Liver (tissue), 9 donors: ENCODE measurements around the gene KRT83. TPM values are rescaled to one million over a fixed set of nuclear protein-coding genes. Genes with fewer than 3 reads are reported as not detected.

Experiments
- DNase-seq: peaks from one replicate; pipeline ENCODE4 v3.0.0-alpha.2; 2017; ENCODE audit warnings: low spot score
- H3K27ac ChIP-seq, 2 donors: one replicate each; pipeline ENCODE4 v1.7.0; 2013; ENCODE audit warnings: inconsistent platforms in 2 of 2, low read length in 2 of 2, control low read depth in 1 of 2, low read depth in 1 of 2, mild to moderate bottlenecking in 1 of 2
- H3K27me3 ChIP-seq, 4 donors: one replicate each; pipeline versions ENCODE4 v1.6.1 to v1.7.0; 2013; ENCODE audit warnings: low read length in 3 of 4, inconsistent platforms in 1 of 4, mild to moderate bottlenecking in 1 of 4, moderate library complexity in 1 of 4; ENCODE audit not compliant: control insufficient read depth in 4 of 4, insufficient read depth in 4 of 4
- H3K36me3 ChIP-seq, 4 donors: one replicate each; pipeline versions ENCODE4 v1.6.1 to v1.7.0; 2013; ENCODE audit warnings: low read length in 3 of 4, mild to moderate bottlenecking in 3 of 4, low read depth in 1 of 4, moderate library complexity in 1 of 4; ENCODE audit not compliant: control insufficient read depth in 4 of 4, insufficient read depth in 3 of 4
- H3K4me1 ChIP-seq, 4 donors: one replicate each; pipeline versions ENCODE4 v1.6.1 to v1.7.0; 2013; ENCODE audit warnings: low read length in 3 of 4, mild to moderate bottlenecking in 3 of 4, moderate library complexity in 1 of 4; ENCODE audit not compliant: control insufficient read depth in 4 of 4, insufficient read depth in 4 of 4
- H3K4me3 ChIP-seq, 3 donors: one replicate each; pipeline versions ENCODE4 v1.6.1 to v1.7.0; 2013; ENCODE audit warnings: low read length in 3 of 3, control low read depth in 1 of 3, low read depth in 1 of 3, mild to moderate bottlenecking in 1 of 3
- H3K9ac ChIP-seq, 2 donors: one replicate each; pipeline ENCODE4 v1.7.0; 2013; ENCODE audit warnings: low read length in 2 of 2, mild to moderate bottlenecking in 2 of 2, moderate library complexity in 2 of 2, control low read depth in 1 of 2, low read depth in 1 of 2
- H3K9me3 ChIP-seq, 4 donors: one replicate each; pipeline versions ENCODE4 v1.6.1 to v1.7.0; 2013; ENCODE audit warnings: low read length in 3 of 4; ENCODE audit not compliant: control insufficient read depth in 4 of 4
- EGR1 ChIP-seq, 2 donors: IDR thresholded peaks; 2 replicates each; pipeline ENCODE4 v1.6.1; 2016 to 2018; ENCODE audit warnings: antibody characterized with exemption in 2 of 2, low read depth in 2 of 2
- FOXA1 ChIP-seq: IDR thresholded peaks from 2 replicates; pipeline ENCODE4 v1.6.1; 2016; ENCODE audit warnings: antibody characterized with exemption
- FOXA2 ChIP-seq: IDR thresholded peaks from 2 replicates; pipeline ENCODE4 v1.6.1; 2016; ENCODE audit warnings: antibody characterized with exemption
- GABPA ChIP-seq, 2 donors: IDR thresholded peaks in 1 of 2; conservative IDR thresholded peaks in 1 of 2; 2 replicates each; pipeline ENCODE4 v1.6.1; 2016; ENCODE audit warnings: antibody characterized with exemption in 2 of 2, mild to moderate bottlenecking in 1 of 2, moderate library complexity in 1 of 2
- HNF4G ChIP-seq: IDR thresholded peaks from 2 replicates; pipeline ENCODE4 v1.6.1; 2016; ENCODE audit warnings: antibody characterized with exemption
- JUND ChIP-seq, 2 donors: IDR thresholded peaks; 2 replicates each; pipeline ENCODE4 v1.6.1; 2016; ENCODE audit warnings: antibody characterized with exemption in 2 of 2
- NR2F2 ChIP-seq: IDR thresholded peaks from 2 replicates; pipeline ENCODE4 v1.6.1; 2016; ENCODE audit warnings: antibody characterized with exemption
- RAD21 ChIP-seq, 2 donors: IDR thresholded peaks; 2 replicates each; pipeline ENCODE4 v1.6.1; 2016; ENCODE audit warnings: antibody characterized with exemption in 2 of 2, mild to moderate bottlenecking in 2 of 2
- RXRA ChIP-seq, 2 donors: IDR thresholded peaks; 2 replicates each; pipeline ENCODE4 v1.6.1; 2017 to 2018; ENCODE audit warnings: antibody characterized with exemption in 2 of 2, mild to moderate bottlenecking in 1 of 2
- TAF1 ChIP-seq: conservative IDR thresholded peaks from 2 replicates; pipeline ENCODE4 v1.6.1; 2016; ENCODE audit warnings: antibody characterized with exemption, mild to moderate bottlenecking
- WGBS: extraction: QIAGEN DNeasy Blood & Tissue Kit; methylation state at CpG from one replicate; pipeline ENCODE4 v1.1.7; 2013; 5-methylcytosine and 5-hydroxymethylcytosine counted together
- polyA plus RNA-seq, 2 donors: library from polyadenylated mRNA; stranded (reverse) in 1 of 2; unstranded in 1 of 2; fragments of 200-250 nt in 1 of 2; fragments of >200 nt in 1 of 2; fragmentation: Nextera tagmentation in 1 of 2; extraction: Ambion mirVana in 1 of 2; gene quantifications; one replicate each; pipeline versions ENCODE4 v1.2.1 to v1.2.3, GENCODE V29; 2013 to 2015
- total RNA-seq, 2 donors: library from RNA; depleted of rRNA; stranded (reverse); fragments of >200 nt; gene quantifications; one replicate each; pipeline ENCODE4 v1.2.3, GENCODE V29; 2014
- TF ChIP-seq, protein P1 (sequence below): IDR thresholded peaks from 2 replicates; pipeline ENCODE4 v1.6.1; 2016; ENCODE audit warnings: antibody characterized with exemption
- TF ChIP-seq, protein P2 (sequence below): IDR thresholded peaks from 2 replicates; pipeline ENCODE4 v1.6.1; 2016; ENCODE audit warnings: antibody characterized with exemption, mild to moderate bottlenecking
- TF ChIP-seq, protein P3 (sequence below): IDR thresholded peaks from 2 replicates; pipeline ENCODE4 v1.6.1; 2016; ENCODE audit warnings: antibody characterized with exemption
- TF ChIP-seq, protein P4 (sequence below): IDR thresholded peaks from 2 replicates; pipeline ENCODE4 v1.6.1; 2016; ENCODE audit warnings: antibody characterized with exemption
- donor health status: healthy.
- donor health status: healthy.
- donor health status: healthy.
- donor health status: healthy.
- donor health status: healthy.

The KRT83 gene
- total and polyA plus RNA-seq, 4 donors = not detected

DNA sequence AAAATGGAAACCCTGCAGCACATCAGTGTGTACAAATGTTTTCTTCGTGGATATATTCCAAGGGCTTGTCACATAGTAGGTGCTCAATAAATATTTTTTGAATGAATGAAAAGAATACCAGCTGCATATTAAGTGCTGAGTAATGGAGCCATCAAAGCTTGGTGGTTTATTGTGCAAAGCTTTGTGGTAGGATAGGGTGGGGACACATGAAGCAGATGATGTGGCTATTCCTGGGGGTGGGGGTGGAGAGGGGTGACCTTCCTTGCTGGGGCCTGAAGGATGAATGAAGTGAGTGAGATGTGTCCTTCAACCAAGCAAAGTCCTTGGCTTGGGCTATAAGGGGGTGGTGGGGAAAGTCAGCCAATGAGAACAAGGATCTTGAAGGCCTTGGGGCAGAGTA is 25.5 kb downstream of the KRT83 start:
- Histone ChIP-seq H3K4me1 (no peaks in the 10 kb centered on the region), H3K9ac (no peak overlapping the region), H3K9me3 (no peaks in the 10 kb centered on the region), H3K4me3 (no peak overlapping the region), H3K36me3 (no peaks in the 10 kb centered on the region), H3K27me3 (peaks cover 3 to 10% (median 7%) of the 10 kb centered on the region in 4 donors), H3K27ac (no peak overlapping the region)
- DNase-seq = no peak
- TF ChIP-seq JUND (IDR thresholded peaks at IDR 0.05) (no peak), FOXA2 (no peak), TAF1 (no peak), FOXA1 (no peak), RXRA (IDR thresholded peaks at IDR 0.05) (no peak)
- TF ChIP-seq, protein P1, sequence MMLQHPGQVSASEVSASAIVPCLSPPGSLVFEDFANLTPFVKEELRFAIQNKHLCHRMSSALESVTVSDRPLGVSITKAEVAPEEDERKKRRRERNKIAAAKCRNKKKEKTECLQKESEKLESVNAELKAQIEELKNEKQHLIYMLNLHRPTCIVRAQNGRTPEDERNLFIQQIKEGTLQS = no peak
- TF ChIP-seq, protein P2, sequence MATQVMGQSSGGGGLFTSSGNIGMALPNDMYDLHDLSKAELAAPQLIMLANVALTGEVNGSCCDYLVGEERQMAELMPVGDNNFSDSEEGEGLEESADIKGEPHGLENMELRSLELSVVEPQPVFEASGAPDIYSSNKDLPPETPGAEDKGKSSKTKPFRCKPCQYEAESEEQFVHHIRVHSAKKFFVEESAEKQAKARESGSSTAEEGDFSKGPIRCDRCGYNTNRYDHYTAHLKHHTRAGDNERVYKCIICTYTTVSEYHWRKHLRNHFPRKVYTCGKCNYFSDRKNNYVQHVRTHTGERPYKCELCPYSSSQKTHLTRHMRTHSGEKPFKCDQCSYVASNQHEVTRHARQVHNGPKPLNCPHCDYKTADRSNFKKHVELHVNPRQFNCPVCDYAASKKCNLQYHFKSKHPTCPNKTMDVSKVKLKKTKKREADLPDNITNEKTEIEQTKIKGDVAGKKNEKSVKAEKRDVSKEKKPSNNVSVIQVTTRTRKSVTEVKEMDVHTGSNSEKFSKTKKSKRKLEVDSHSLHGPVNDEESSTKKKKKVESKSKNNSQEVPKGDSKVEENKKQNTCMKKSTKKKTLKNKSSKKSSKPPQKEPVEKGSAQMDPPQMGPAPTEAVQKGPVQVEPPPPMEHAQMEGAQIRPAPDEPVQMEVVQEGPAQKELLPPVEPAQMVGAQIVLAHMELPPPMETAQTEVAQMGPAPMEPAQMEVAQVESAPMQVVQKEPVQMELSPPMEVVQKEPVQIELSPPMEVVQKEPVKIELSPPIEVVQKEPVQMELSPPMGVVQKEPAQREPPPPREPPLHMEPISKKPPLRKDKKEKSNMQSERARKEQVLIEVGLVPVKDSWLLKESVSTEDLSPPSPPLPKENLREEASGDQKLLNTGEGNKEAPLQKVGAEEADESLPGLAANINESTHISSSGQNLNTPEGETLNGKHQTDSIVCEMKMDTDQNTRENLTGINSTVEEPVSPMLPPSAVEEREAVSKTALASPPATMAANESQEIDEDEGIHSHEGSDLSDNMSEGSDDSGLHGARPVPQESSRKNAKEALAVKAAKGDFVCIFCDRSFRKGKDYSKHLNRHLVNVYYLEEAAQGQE = no peak
- WGBS = 69% methylated on average over 1 of the region's 1 CpG

DNA sequence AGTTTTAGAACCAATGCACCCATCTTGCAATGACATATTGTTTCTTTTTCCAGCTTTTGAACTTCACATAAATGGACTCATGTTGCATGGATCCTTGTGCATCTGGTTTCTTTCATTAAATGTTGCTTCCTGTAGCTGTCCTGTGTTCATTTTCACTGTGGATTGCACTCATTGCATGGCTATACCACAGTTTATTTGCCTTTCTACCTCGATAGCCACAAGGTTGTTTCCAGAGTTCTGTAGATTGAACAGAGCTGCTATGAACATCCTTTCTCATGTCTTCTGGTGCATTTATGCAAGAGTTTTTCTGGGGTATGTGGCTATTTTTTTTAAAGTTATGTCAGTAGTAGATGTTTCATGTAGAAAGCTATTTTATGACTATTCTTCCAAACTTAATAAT is 26.4 kb downstream of the KRT83 start:
- Histone ChIP-seq H3K4me3 (no peak overlapping the region), H3K4me1 (no peaks in the 10 kb centered on the region), H3K27me3 (peaks cover 3 to 10% (median 7%) of the 10 kb centered on the region in 4 donors), H3K36me3 (no peaks in the 10 kb centered on the region), H3K9ac (no peak overlapping the region), H3K27ac (no peak overlapping the region), H3K9me3 (no peaks in the 10 kb centered on the region)
- TF ChIP-seq, protein P3, sequence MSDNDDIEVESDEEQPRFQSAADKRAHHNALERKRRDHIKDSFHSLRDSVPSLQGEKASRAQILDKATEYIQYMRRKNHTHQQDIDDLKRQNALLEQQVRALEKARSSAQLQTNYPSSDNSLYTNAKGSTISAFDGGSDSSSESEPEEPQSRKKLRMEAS = no peak
- no peak for TF ChIP-seq HNF4G
- TF ChIP-seq EGR1 (IDR thresholded peaks at IDR 0.05; ENCODE audit: low read depth in 2 of 2) = no peak
- TF ChIP-seq, protein P2 = no peak
- TF ChIP-seq, protein P1 = no peak
- TF ChIP-seq JUND (IDR thresholded peaks at IDR 0.05) = no peak
- TF ChIP-seq FOXA1 = no peak
- TF ChIP-seq RAD21 (IDR thresholded peaks at IDR 0.05) = no peak
- no peak for TF ChIP-seq RXRA (IDR thresholded peaks at IDR 0.05)
- TF ChIP-seq NR2F2 = no peak
- TF ChIP-seq, protein P4, sequence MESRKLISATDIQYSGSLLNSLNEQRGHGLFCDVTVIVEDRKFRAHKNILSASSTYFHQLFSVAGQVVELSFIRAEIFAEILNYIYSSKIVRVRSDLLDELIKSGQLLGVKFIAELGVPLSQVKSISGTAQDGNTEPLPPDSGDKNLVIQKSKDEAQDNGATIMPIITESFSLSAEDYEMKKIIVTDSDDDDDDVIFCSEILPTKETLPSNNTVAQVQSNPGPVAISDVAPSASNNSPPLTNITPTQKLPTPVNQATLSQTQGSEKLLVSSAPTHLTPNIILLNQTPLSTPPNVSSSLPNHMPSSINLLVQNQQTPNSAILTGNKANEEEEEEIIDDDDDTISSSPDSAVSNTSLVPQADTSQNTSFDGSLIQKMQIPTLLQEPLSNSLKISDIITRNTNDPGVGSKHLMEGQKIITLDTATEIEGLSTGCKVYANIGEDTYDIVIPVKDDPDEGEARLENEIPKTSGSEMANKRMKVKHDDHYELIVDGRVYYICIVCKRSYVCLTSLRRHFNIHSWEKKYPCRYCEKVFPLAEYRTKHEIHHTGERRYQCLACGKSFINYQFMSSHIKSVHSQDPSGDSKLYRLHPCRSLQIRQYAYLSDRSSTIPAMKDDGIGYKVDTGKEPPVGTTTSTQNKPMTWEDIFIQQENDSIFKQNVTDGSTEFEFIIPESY = no peak
- no peak for TF ChIP-seq GABPA (IDR thresholded peaks at IDR 0.05 in 1 of 2, conservative IDR thresholded peaks at IDR 0.05 in 1 of 2)
- no peak for TF ChIP-seq FOXA2
- WGBS = 45% methylated on average over 1 of the region's 1 CpG
- DNase-seq = no peak
